OCI-LY1 (cell line): ENCODE measurements around the gene RIN1.

ENCODE experiments used
- EZH2 ChIP-seq: fragments of 200-600 bp; sonication (generic), shearing (Covaris generic); IDR thresholded peaks from 2 replicates; pipeline ENCODE4 v1.8.0; 2017; ENCODE audit warnings: borderline replicate concordance, mixed run types, mild to moderate bottlenecking, antibody characterized with exemption, low read length, moderate library complexity, mixed read lengths
- TF ChIP-seq, protein P1 (sequence below): fragments of 200-600 bp; sonication (generic), shearing (Covaris generic); IDR thresholded peaks from 2 replicates; pipeline ENCODE4 v1.5.1; 2017; ENCODE audit warnings: mild to moderate bottlenecking, antibody characterized with exemption, low read length, moderate library complexity, mixed read lengths

DNA sequence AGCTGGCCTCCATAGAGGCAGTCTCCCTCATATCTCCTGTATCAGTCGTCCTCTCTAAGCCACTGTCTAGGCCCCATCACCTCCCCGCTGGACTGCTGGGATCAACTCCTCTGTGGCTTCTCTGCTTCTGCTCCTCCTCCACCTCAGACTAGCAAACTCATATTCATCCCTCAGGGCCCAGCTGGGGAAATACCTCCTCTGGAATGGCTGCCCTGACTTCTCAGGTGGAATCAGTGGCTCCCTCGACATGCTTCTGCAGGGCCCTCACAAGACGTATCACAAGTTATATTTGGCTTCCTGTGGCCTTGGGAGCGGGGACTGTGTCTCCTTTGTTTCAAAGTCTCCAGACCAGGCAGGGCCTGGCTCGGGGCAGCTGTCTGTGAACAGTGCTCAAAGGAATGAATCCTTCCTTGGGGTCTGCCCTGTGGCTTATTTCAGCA lies 25.3 kb upstream of the RIN1 start:
- TF ChIP-seq, protein P1, sequence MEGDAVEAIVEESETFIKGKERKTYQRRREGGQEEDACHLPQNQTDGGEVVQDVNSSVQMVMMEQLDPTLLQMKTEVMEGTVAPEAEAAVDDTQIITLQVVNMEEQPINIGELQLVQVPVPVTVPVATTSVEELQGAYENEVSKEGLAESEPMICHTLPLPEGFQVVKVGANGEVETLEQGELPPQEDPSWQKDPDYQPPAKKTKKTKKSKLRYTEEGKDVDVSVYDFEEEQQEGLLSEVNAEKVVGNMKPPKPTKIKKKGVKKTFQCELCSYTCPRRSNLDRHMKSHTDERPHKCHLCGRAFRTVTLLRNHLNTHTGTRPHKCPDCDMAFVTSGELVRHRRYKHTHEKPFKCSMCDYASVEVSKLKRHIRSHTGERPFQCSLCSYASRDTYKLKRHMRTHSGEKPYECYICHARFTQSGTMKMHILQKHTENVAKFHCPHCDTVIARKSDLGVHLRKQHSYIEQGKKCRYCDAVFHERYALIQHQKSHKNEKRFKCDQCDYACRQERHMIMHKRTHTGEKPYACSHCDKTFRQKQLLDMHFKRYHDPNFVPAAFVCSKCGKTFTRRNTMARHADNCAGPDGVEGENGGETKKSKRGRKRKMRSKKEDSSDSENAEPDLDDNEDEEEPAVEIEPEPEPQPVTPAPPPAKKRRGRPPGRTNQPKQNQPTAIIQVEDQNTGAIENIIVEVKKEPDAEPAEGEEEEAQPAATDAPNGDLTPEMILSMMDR: no peak
- TF ChIP-seq EZH2: no peak
